Psoas muscle (tissue), 8 donors: ENCODE data around the gene PAPPA. TPM values are rescaled to one million over a fixed set of nuclear protein-coding genes. Genes with fewer than 3 reads are reported as not detected.
A peak's percentile ranks its signal among the peaks of the same experiment; 100 is the strongest.

ENCODE experiments used
- ATAC-seq, 4 donors: fragments of 200-7000 bp; cut with Tn5 transposase; one replicate each; pipeline ENCODE4 v1.9.1; 2020; ENCODE audit warnings: moderate library complexity in 3 of 4, mild to moderate bottlenecking in 2 of 4
- DNase-seq, 2 donors: peaks; one replicate each; pipeline ENCODE4 v3.0.0-alpha.2; 2020
- H3K27ac ChIP-seq: fragments of 200-600 bp; one replicate; pipeline ENCODE4 v1.8.0; 2022
- H3K27me3 ChIP-seq, 3 donors: fragments of 200-600 bp in 1 of 3; one replicate each; pipeline versions ENCODE4 v1.6.1 to v1.8.0; 2013 to 2022; ENCODE audit warnings: low read length in 2 of 3, mild to moderate bottlenecking in 2 of 3, moderate library complexity in 1 of 3; ENCODE audit not compliant: insufficient read depth in 3 of 3
- H3K36me3 ChIP-seq, 2 donors: fragments of 200-600 bp in 1 of 2; one replicate each; pipeline versions ENCODE4 v1.6.1 to v1.8.0; 2013 to 2022; ENCODE audit warnings: low read depth in 1 of 2, mild to moderate bottlenecking in 1 of 2, moderate library complexity in 1 of 2; ENCODE audit not compliant: insufficient read depth in 1 of 2
- H3K4me1 ChIP-seq: fragments of 200-600 bp; one replicate; pipeline ENCODE4 v1.8.0; 2022
- H3K4me3 ChIP-seq: fragments of 200-600 bp; one replicate; pipeline ENCODE4 v1.8.0; 2022; ENCODE audit warnings: mild to moderate bottlenecking
- H3K9me3 ChIP-seq: fragments of 200-600 bp; one replicate; pipeline ENCODE4 v1.8.0; 2022
- CTCF ChIP-seq: fragments of 200-600 bp; IDR thresholded peaks from one replicate; pipeline ENCODE4 v1.8.0; 2022; ENCODE audit warnings: antibody characterized with exemption
- WGBS, 3 donors: extraction: QIAGEN DNeasy Blood & Tissue Kit; methylation state at CpG; one replicate each; pipeline versions ENCODE4 v1.1.6 to v1.1.7; 2013; 5-methylcytosine and 5-hydroxymethylcytosine counted together
- intact Hi-C, 2 donors: fragments of 100-400 bp; cut with DNase I; formaldehyde crosslinking; loops; one replicate each; pipeline versions ENCODE4 v1.11.0 to v1.14.2; 2022
- polyA plus RNA-seq, 3 donors: library from polyadenylated mRNA; stranded (reverse); fragments of 200-250 nt; gene quantifications; one replicate each; pipeline ENCODE4 v1.2.3, GENCODE V29; 2013
- total RNA-seq, 4 donors: library from RNA; stranded (reverse); fragmentation: NEBNext Ultra II Directional in 2 of 4; extraction: Animal tissue kit (Norgen Biotek cat#: 25700) in 2 of 4; gene quantifications; one replicate each; pipeline versions ENCODE4 v1.2.1 to v1.2.4, GENCODE V29; 2021 to 2023
- donor health status: healthy with polysubstance abuse.
- donor health status: DM: no; HTN: no; CAD: no; lungs with moderate emphysema.
- donor health status: Bipolar disorder and iron deficiency.
- donor health status: healthy.
- donor health status: DM: yes; HTN: yes; CAD: no.
- donor health status: DM: no; HTN: no; CAD: no.
- donor health status: DM: no; HTN: no; CAD: no.
- donor health status: DM: yes; HTN: yes; CAD: no.

PAPPA gene
- total and polyA plus RNA-seq, 7 donors = 0.07 to 0.88 (median 0.61) TPM

GRCh38 chr9:116181853-116182610, 28.4 kb downstream of the PAPPA start:
- intact Hi-C loops = no loop called here
- H3K9me3 ChIP-seq = no peaks in the 10 kb centered on the region

GRCh38 chr9:116182876-116183275, 29.3 kb downstream of the PAPPA start:
- TF ChIP-seq CTCF = no peak
- H3K9me3 ChIP-seq = no peaks in the 10 kb centered on the region

More at GRCh38 chr9:116181853-116182610, 28.4 kb downstream of the PAPPA start:
- 54 to 67% (median 56%) methylated on average over 3 of the region's 3 CpGs for WGBS, 3 donors
- H3K27me3 ChIP-seq = no peaks in the 10 kb centered on the region
- H3K4me3 ChIP-seq = no peak overlapping the region
- no peaks in the 10 kb centered on the region for H3K4me1 ChIP-seq
- H3K36me3 ChIP-seq = no peaks in the 10 kb centered on the region
- DNase-seq (no peak), ATAC-seq (no peak)
- no peak overlapping the region for H3K27ac ChIP-seq
- TF ChIP-seq CTCF = no peak

DNA sequence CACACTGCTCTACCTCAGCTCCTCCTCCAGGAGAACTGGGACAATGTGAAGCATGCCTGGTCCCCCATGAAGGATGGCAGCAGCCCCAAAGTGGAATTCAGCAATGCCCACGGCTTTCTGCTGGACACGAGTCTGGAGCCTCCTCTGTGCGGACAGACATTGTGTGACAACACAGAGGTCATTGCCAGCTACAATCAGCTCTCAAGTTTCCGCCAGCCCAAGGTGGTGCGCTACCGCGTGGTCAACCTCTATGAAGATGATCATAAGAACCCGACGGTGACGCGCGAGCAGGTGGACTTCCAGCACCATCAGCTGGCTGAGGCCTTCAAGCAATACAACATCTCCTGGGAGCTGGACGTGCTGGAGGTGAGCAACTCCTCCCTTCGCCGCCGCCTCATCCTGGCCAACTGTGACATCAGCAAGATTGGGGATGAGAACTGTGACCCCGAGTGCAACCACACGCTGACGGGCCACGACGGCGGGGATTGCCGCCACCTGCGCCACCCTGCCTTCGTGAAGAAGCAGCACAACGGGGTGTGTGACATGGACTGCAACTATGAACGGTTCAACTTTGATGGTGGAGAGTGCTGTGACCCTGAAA, 34.1 kb downstream of the PAPPA start:
- Histone ChIP-seq H3K9me3 (no peaks in the 10 kb centered on the region), H3K36me3 (no peaks in the 10 kb centered on the region), H3K4me1 (no peaks in the 10 kb centered on the region), H3K4me3 (no peak overlapping the region), H3K27me3 (no peaks in the 10 kb centered on the region), H3K27ac (no peak overlapping the region)
- no peak for TF ChIP-seq CTCF
- intact Hi-C loops = no loop called here
- DNase-seq = peak in 1 of 2 donors; percentile 43
- 95 to 96% (median 95%) methylated on average over 27 of the region's 27 CpGs for WGBS, 3 donors
- ATAC-seq = no peak

More at GRCh38 chr9:116182876-116183275, 29.3 kb downstream of the PAPPA start:
- H3K27me3 ChIP-seq = no peaks in the 10 kb centered on the region
- no peak overlapping the region for H3K27ac ChIP-seq
- intact Hi-C loops = no loop called here
- 75 to 78% (median 75%) methylated on average over 5 of the region's 5 CpGs for WGBS, 3 donors
- H3K4me3 ChIP-seq = no peak overlapping the region
- no peak for ATAC-seq
- no peaks in the 10 kb centered on the region for H3K4me1 ChIP-seq
- no peak for DNase-seq
- H3K36me3 ChIP-seq = no peaks in the 10 kb centered on the region

GRCh38 chr9:116189683-116190082, 36.1 kb downstream of the PAPPA start:
- intact Hi-C loops = no loop called here
- H3K27ac ChIP-seq = no peak overlapping the region

More at GRCh38 chr9:116189683-116190082, 36.1 kb downstream of the PAPPA start:
- 79 to 82% (median 81%) methylated on average over 5 of the region's 5 CpGs for WGBS, 3 donors
- Histone ChIP-seq H3K36me3 (no peaks in the 10 kb centered on the region), H3K4me3 (no peak overlapping the region), H3K9me3 (no peaks in the 10 kb centered on the region), H3K27me3 (no peaks in the 10 kb centered on the region), H3K4me1 (no peaks in the 10 kb centered on the region)
- ATAC-seq (no peak), DNase-seq (no peak)
- TF ChIP-seq CTCF = no peak
